Activated T-cell treated with anti-CD3 and anti-CD28 coated beads for 4 hours (primary cell): ENCODE results near the gene CNN2.
A peak's percentile ranks its signal among the peaks of the same experiment; 100 is the strongest.

Source experiments
- DNase-seq: peaks from one replicate; pipeline ENCODE4 v3.0.0-alpha.2; 2020

CNN2 gene

GRCh38 chr19:1025960-1026782, at the start of gene CNN2:
CNN2 (plus strand) TSS chr19:1026608; CDS start chr19:1026662, 54 bp downstream.
- DNase-seq: peak; percentile 57

GRCh38 chr19:977058-977464, 49.3 kb upstream of the CNN2 start:
- DNase-seq: no peak

- no peak for DNase-seq
Observed at GRCh38 chr19:979318-979741, 47.1 kb upstream of the CNN2 start.

- DNase-seq: no peak
Observed at GRCh38 chr19:980133-980998, 46.0 kb upstream of the CNN2 start.

- peak; percentile 67 for DNase-seq
Observed at GRCh38 chr19:982567-983170, 43.7 kb upstream of the CNN2 start.

- DNase-seq: peak; percentile 86
Observed at GRCh38 chr19:984165-984967, 42.0 kb upstream of the CNN2 start, which contains the start of gene WDR18. WDR18 (plus strand) TSS chr19:984345; CDS start chr19:984354, 9 bp downstream.

- DNase-seq: no peak
Observed at GRCh38 chr19:986083-986482, 40.3 kb upstream of the CNN2 start.

- DNase-seq: no peak
Observed at GRCh38 chr19:988081-988480, 38.3 kb upstream of the CNN2 start.

GRCh38 chr19:988510-988909, 37.9 kb upstream of the CNN2 start:
- no peak for DNase-seq

GRCh38 chr19:989381-990081, 36.9 kb upstream of the CNN2 start:
- DNase-seq: no peak

- DNase-seq: no peak
Observed at GRCh38 chr19:990119-990571, 36.3 kb upstream of the CNN2 start.

GRCh38 chr19:990746-991145, 35.7 kb upstream of the CNN2 start:
- no peak for DNase-seq

- peak; percentile 19 for DNase-seq
Observed at GRCh38 chr19:991174-991931, 35.1 kb upstream of the CNN2 start.

GRCh38 chr19:991932-992669, 34.3 kb upstream of the CNN2 start:
- DNase-seq: no peak

GRCh38 chr19:992670-993055, 33.7 kb upstream of the CNN2 start:
- no peak for DNase-seq

GRCh38 chr19:993361-993830, 33.0 kb upstream of the CNN2 start:
- no peak for DNase-seq

GRCh38 chr19:993831-994393, 32.5 kb upstream of the CNN2 start:
- DNase-seq: no peak

- DNase-seq: no peak
Observed at GRCh38 chr19:994516-994915, 31.9 kb upstream of the CNN2 start.

GRCh38 chr19:995051-995827, 31.2 kb upstream of the CNN2 start:
- no peak for DNase-seq
